HG03378 (cell line): Measurements from ENCODE around the gene B4GALNT3.
"Not testable (repeated sequence)": the region's sequence is repeated elsewhere in the genome, so short reads cannot be mapped to it uniquely, and the experiment has no call there.

Experiments
- ATAC-seq: cut with Tn5 transposase; IDR thresholded peaks from one replicate; pipeline ENCODE4 v1.9.1; 2021; ENCODE audit warnings: mild to moderate bottlenecking, moderate library complexity; ENCODE audit not compliant: unreplicated experiment

Gene B4GALNT3

GRCh38 chr12:459430-460258, at the start of gene B4GALNT3:
B4GALNT3 (plus strand) TSS chr12:459939; CDS start chr12:460377, 438 bp downstream.
- no peak for ATAC-seq

- no peak for ATAC-seq
Observed at GRCh38 chr12:414859-415258, 44.9 kb upstream of the B4GALNT3 start.

- ATAC-seq: no peak
Observed at GRCh38 chr12:418432-418831, 41.3 kb upstream of the B4GALNT3 start.

GRCh38 chr12:422526-422925, 37.2 kb upstream of the B4GALNT3 start:
- no peak for ATAC-seq

DNA sequence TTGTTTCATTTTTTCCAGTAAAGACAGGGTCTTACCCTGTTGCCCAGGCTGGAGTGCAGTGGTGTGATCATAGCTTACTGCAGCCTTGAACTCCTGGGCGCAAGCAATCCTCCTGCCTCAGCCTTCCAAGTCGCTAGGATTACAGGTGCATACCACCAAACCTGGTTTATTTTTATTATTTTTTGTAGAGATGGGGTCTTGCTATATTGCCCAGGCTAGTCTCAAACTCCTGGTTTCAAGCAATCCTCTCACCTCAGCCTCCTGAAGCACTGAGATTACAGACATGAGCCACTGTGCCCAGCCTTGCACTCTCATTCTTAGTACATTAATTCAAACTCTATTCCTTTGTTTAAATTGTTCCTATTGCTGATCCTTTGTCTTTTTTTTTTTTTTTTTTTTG, 24.0 kb upstream of the B4GALNT3 start:
- not testable (repeated sequence) for ATAC-seq

GRCh38 chr12:442235-442884, 17.4 kb upstream of the B4GALNT3 start:
- ATAC-seq: no peak

DNA sequence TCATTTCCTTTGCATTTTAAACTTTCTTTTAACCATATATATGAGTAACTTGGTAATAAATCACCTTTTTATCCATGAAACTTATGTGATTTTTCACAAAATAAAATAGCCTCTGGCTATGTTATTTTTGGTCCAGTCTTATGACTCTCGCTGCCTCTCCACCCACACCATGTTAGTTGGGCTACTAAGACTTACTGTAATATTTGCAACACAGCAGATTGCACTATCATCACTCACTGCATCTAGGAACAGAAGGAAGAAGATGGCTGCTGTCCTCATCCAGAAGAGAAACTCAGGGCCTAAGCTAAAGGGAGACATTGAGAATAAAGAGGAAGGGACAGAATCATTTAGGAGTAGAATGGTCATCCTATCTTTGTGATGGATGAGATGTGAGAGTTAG, 12.6 kb upstream of the B4GALNT3 start:
- no peak for ATAC-seq

- ATAC-seq: no peak
Observed at GRCh38 chr12:449203-449602, 10.5 kb upstream of the B4GALNT3 start.

GRCh38 chr12:450438-450837, 9.3 kb upstream of the B4GALNT3 start:
- no peak for ATAC-seq

GRCh38 chr12:452667-453210, 7.0 kb upstream of the B4GALNT3 start:
- ATAC-seq: no peak

- ATAC-seq: no peak
Observed at GRCh38 chr12:454833-455232, 4.9 kb upstream of the B4GALNT3 start.

DNA sequence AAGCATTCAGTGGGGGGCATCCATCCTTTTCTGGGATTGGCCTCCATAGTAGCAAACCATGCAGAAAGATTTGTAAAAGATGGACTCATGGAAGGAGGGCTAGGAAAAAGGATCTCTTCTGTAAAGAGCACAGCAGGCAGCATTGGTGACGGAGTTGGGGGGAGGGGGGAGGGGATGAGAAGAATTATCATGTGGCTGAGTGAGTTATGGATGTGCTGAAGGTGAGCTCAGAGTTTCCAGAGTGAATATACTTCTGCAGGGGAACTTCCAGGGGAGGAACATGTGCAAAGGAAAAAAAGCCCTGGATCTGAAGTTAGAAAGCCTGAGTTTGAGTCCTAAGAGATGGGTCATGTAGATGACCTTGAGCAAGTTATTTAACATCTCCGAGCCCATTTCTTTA, 3.9 kb upstream of the B4GALNT3 start:
- no peak for ATAC-seq

- no peak for ATAC-seq
Observed at GRCh38 chr12:457676-458075, 2.1 kb upstream of the B4GALNT3 start.

DNA sequence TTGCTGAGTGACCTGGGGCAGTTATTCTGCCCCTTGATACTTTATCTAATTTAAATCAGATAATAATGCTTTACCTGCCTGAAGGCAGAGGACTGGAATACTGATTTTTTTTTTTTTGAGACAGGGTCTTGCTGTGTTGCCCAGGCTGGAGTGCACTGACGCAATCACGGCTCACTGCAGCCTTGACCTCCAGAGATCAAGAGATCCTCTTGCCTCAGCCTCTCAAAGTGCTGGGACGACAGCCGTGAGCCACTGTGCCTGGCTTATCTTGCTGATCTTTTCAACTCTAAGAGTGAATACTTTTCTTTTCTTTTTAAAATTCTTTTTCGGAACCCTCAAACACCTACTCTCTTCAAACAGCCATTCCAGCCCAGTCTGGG, 699 bp upstream of the B4GALNT3 start:
- ATAC-seq: no peak

GRCh38 chr12:460261-461230, 807 bp downstream of the B4GALNT3 start:
- no peak for ATAC-seq

DNA sequence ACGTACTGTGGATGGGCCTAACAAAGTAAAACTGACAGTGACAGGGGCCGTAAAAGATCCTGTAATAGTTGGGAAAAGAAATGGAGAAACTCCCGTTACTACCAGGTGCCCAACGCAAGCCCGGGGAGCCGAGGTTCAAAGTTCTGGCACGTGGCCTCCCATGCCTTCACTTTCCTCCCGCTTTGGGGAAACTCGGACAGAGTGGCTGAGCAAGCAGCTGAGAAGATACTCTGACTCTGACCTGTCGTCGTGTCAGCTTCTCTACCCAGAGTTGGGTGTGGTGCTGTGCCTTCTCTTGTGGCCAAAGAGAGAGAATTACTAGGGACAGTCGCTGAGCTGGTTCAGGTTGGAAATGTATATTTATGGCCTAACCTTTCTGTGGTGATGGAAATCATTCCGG, 1.7 kb downstream of the B4GALNT3 start:
- no peak for ATAC-seq

GRCh38 chr12:462936-463705, 3.4 kb downstream of the B4GALNT3 start:
- no peak for ATAC-seq

GRCh38 chr12:464484-465267, 4.9 kb downstream of the B4GALNT3 start:
- no peak for ATAC-seq

GRCh38 chr12:466039-466438, 6.3 kb downstream of the B4GALNT3 start:
- no peak for ATAC-seq
